Measurements from ENCODE around the gene WRAP73. TPM values are rescaled to one million over a fixed set of nuclear protein-coding genes. Genes with fewer than 3 reads are reported as not detected.

Gene WRAP73
- total RNA-seq, 1 experiment from 2014 or later: 14.9 TPM

- DNase-seq: no peak
- no peaks in the 10 kb centered on the region for H3K4me1 Mint-ChIP-seq (ENCODE audit: low read depth, unreplicated experiment)
- H3K36me3 Mint-ChIP-seq (ENCODE audit: insufficient read depth, unreplicated experiment): peaks cover 5% of the 10 kb centered on the region
- intact Hi-C loops (cut with micrococcal nuclease; ENCODE audit: unreplicated experiment): no loop called here
- no peak overlapping the region for H3K27ac Mint-ChIP-seq (ENCODE audit: unreplicated experiment)
- no peaks in the 10 kb centered on the region for H3K27me3 Mint-ChIP-seq (ENCODE audit: unreplicated experiment)
- H3K9me3 Mint-ChIP-seq (ENCODE audit: low read depth, unreplicated experiment): no peaks in the 10 kb centered on the region
- H3K4me3 Mint-ChIP-seq (ENCODE audit: low read depth, unreplicated experiment): no peak overlapping the region
- no TSS peak for BruUV-seq (replicated peaks)
- CTCF ChIA-PET: no interaction called here
- TF ChIP-seq CTCF (IDR thresholded peaks at IDR 0.05; ENCODE audit: unreplicated experiment): no peak
Measured at GRCh38 chr1:3641816-3642215, 8.1 kb downstream of the WRAP73 start.

DNA sequence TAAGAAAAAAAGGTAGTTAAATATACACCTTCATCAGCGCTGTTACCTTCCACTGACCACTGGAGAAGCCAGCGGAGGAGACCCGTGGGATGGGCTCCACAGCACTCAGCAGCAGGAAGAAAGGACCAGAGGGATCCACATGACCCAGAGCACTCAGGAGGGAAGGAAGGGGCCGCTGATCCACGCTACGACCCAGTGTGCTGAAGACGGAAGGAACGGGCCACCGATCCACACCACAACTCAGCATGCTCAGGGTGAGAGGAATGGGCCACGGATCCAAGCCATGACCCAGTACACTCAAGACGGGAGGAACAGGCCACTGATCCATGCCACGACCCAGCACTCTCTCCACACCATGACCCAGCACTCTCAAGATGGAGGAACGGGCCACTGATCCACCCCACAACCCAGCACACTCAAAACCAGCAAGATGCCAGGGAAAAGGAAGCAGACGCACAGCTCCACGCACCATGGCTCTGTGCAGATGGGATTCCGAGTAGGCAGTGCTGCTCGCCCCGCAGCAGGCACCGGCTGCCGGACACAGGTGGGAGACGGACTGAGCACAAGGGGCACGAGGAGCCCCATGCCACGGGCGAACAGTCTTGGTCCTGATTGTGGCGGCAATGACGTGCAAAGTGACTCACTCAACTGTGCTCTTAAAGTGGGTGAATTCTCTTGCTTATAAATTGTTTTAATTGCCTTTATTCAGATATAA, 8.7 kb downstream of the WRAP73 start:
- TF ChIP-seq CTCF (IDR thresholded peaks at IDR 0.05; ENCODE audit: unreplicated experiment): no peak
- no peaks in the 10 kb centered on the region for H3K27me3 Mint-ChIP-seq (ENCODE audit: unreplicated experiment)
- intact Hi-C loops (cut with micrococcal nuclease; ENCODE audit: unreplicated experiment): no loop called here
- DNase-seq: no peak
- H3K4me1 Mint-ChIP-seq (ENCODE audit: low read depth, unreplicated experiment): no peaks in the 10 kb centered on the region
- H3K4me3 Mint-ChIP-seq (ENCODE audit: low read depth, unreplicated experiment): no peak overlapping the region
- H3K9me3 Mint-ChIP-seq (ENCODE audit: low read depth, unreplicated experiment): no peaks in the 10 kb centered on the region
- BruUV-seq (replicated peaks): no TSS peak
- H3K36me3 Mint-ChIP-seq (ENCODE audit: insufficient read depth, unreplicated experiment): peaks cover 4% of the 10 kb centered on the region
- CTCF ChIA-PET: no interaction called here
- H3K27ac Mint-ChIP-seq (ENCODE audit: unreplicated experiment): no peak overlapping the region

- Mint-ChIP-seq H3K4me1 (ENCODE audit: low read depth, unreplicated experiment) (no peaks in the 10 kb centered on the region), H3K9me3 (ENCODE audit: low read depth, unreplicated experiment) (no peaks in the 10 kb centered on the region), H3K27ac (ENCODE audit: unreplicated experiment) (no peak overlapping the region), H3K27me3 (ENCODE audit: unreplicated experiment) (no peaks in the 10 kb centered on the region), H3K4me3 (ENCODE audit: low read depth, unreplicated experiment) (no peak overlapping the region), H3K36me3 (ENCODE audit: insufficient read depth, unreplicated experiment) (no peaks in the 10 kb centered on the region)
- intact Hi-C loops (cut with micrococcal nuclease; ENCODE audit: unreplicated experiment): no loop called here
- no TSS peak for BruUV-seq (replicated peaks)
- no peak for DNase-seq
- TF ChIP-seq CTCF (IDR thresholded peaks at IDR 0.05; ENCODE audit: unreplicated experiment): no peak
- CTCF ChIA-PET: no interaction called here
Measured at GRCh38 chr1:3640121-3640837, 9.6 kb downstream of the WRAP73 start.

- peaks cover 3% of the 10 kb centered on the region for H3K36me3 Mint-ChIP-seq (ENCODE audit: insufficient read depth, unreplicated experiment)
- CTCF ChIA-PET: no interaction called here
- intact Hi-C loops (cut with micrococcal nuclease; ENCODE audit: unreplicated experiment): no loop called here
- BruUV-seq (replicated peaks): no TSS peak
- H3K9me3 Mint-ChIP-seq (ENCODE audit: low read depth, unreplicated experiment): no peaks in the 10 kb centered on the region
- DNase-seq: no peak
- H3K4me3 Mint-ChIP-seq (ENCODE audit: low read depth, unreplicated experiment): no peak overlapping the region
- no peak overlapping the region for H3K27ac Mint-ChIP-seq (ENCODE audit: unreplicated experiment)
- no peaks in the 10 kb centered on the region for H3K4me1 Mint-ChIP-seq (ENCODE audit: low read depth, unreplicated experiment)
- no peaks in the 10 kb centered on the region for H3K27me3 Mint-ChIP-seq (ENCODE audit: unreplicated experiment)
- no peak for TF ChIP-seq CTCF (IDR thresholded peaks at IDR 0.05; ENCODE audit: unreplicated experiment)
Measured at GRCh38 chr1:3639397-3639911, 10.4 kb downstream of the WRAP73 start.
